GM18499 (cell line): ENCODE results near the gene KCNE1.

Experiments used
- ATAC-seq: cut with Tn5 transposase; IDR thresholded peaks from one replicate; pipeline ENCODE4 v1.9.1; 2021; ENCODE audit warnings: moderate number of reproducible peaks; ENCODE audit not compliant: insufficient read depth, unreplicated experiment

Gene KCNE1

GRCh38 chr21:34536820-34537219, 24.8 kb upstream of the KCNE1 start:
- ATAC-seq, result no peak

- no peak for ATAC-seq
Measured at GRCh38 chr21:34536311-34536710, 24.3 kb upstream of the KCNE1 start.

- ATAC-seq, result no peak
Measured at GRCh38 chr21:34535886-34536285, 23.9 kb upstream of the KCNE1 start.

- no peak for ATAC-seq
Measured at GRCh38 chr21:34534522-34534921, 22.5 kb upstream of the KCNE1 start.

- no peak for ATAC-seq
Measured at GRCh38 chr21:34533938-34534337, 21.9 kb upstream of the KCNE1 start.

- no peak for ATAC-seq
Measured at GRCh38 chr21:34531399-34531798, 19.4 kb upstream of the KCNE1 start.

- no peak for ATAC-seq
Measured at GRCh38 chr21:34530261-34530660, 18.3 kb upstream of the KCNE1 start.

GRCh38 chr21:34528131-34528561, 16.1 kb upstream of the KCNE1 start:
- no peak for ATAC-seq

- ATAC-seq, result no peak
Measured at GRCh38 chr21:34526618-34527290, 14.7 kb upstream of the KCNE1 start.

- no peak for ATAC-seq
Measured at GRCh38 chr21:34526241-34526617, 14.2 kb upstream of the KCNE1 start.

- ATAC-seq, result no peak
Measured at GRCh38 chr21:34524646-34525601, 12.9 kb upstream of the KCNE1 start.

- no peak for ATAC-seq
Measured at GRCh38 chr21:34523019-34523555, 11.1 kb upstream of the KCNE1 start.

GRCh38 chr21:34522284-34522683, 10.3 kb upstream of the KCNE1 start:
- ATAC-seq, result no peak

GRCh38 chr21:34521561-34521960, 9.6 kb upstream of the KCNE1 start:
- no peak for ATAC-seq

- ATAC-seq, result no peak
Measured at GRCh38 chr21:34520764-34521508, 8.9 kb upstream of the KCNE1 start.

GRCh38 chr21:34520281-34520680, 8.3 kb upstream of the KCNE1 start:
- ATAC-seq, result no peak

- ATAC-seq, result no peak
Measured at GRCh38 chr21:34519694-34520093, 7.7 kb upstream of the KCNE1 start.

GRCh38 chr21:34519016-34519415, 7.0 kb upstream of the KCNE1 start:
- ATAC-seq, result no peak

GRCh38 chr21:34518301-34518700, 6.3 kb upstream of the KCNE1 start:
- no peak for ATAC-seq

GRCh38 chr21:34517491-34518245, 5.7 kb upstream of the KCNE1 start:
- no peak for ATAC-seq
